Endothelial cell (in vitro differentiated cells): ENCODE results near the gene PPP2R2B. TPM values are rescaled to one million over a fixed set of nuclear protein-coding genes. Genes with fewer than 3 reads are reported as not detected.

ENCODE experiments used
- DNase-seq: peaks from one replicate; pipeline ENCODE4 v3.0.0; 2021; ENCODE audit warnings: low spot score
- H3K27ac Mint-ChIP-seq: one replicate; pipeline ENCODE4 v1.8.0; 2021; ENCODE audit warnings: mixed read lengths, inconsistent platforms; ENCODE audit not compliant: unreplicated experiment
- H3K27me3 Mint-ChIP-seq: one replicate; pipeline ENCODE4 v1.8.0; 2021; ENCODE audit warnings: mild to moderate bottlenecking, moderate library complexity, mixed read lengths, inconsistent platforms; ENCODE audit not compliant: unreplicated experiment
- H3K36me3 Mint-ChIP-seq: one replicate; pipeline ENCODE4 v1.8.0; 2021; ENCODE audit warnings: mild to moderate bottlenecking, low read depth, mixed read lengths, inconsistent platforms; ENCODE audit not compliant: unreplicated experiment
- H3K4me1 Mint-ChIP-seq: one replicate; pipeline ENCODE4 v1.8.0; 2021; ENCODE audit warnings: mild to moderate bottlenecking, mixed read lengths, inconsistent platforms; ENCODE audit not compliant: unreplicated experiment
- H3K4me3 Mint-ChIP-seq: one replicate; pipeline ENCODE4 v1.8.0; 2021; ENCODE audit warnings: mild to moderate bottlenecking, mixed read lengths, inconsistent platforms; ENCODE audit not compliant: unreplicated experiment
- H3K9me3 Mint-ChIP-seq: one replicate; pipeline ENCODE4 v1.8.0; 2021; ENCODE audit warnings: mixed read lengths, inconsistent platforms; ENCODE audit not compliant: unreplicated experiment
- CTCF ChIP-seq: fragments of 200-600 bp; sonication (generic); IDR thresholded peaks from one replicate; pipeline ENCODE4 v1.5.0; 2021; ENCODE audit warnings: antibody characterized with exemption; ENCODE audit not compliant: unreplicated experiment
- total RNA-seq: library from RNA; stranded (reverse); fragmentation: NEBNext Ultra II Directional; extraction: Animal tissue kit (Norgen Biotek cat#: 25700); gene quantifications from one replicate; pipeline ENCODE4 v1.2.1, GENCODE V29; 2021; ENCODE audit not compliant: unreplicated experiment

The PPP2R2B gene
- total RNA-seq, 1 donor from 2014 or later = 0.59 TPM

DNA sequence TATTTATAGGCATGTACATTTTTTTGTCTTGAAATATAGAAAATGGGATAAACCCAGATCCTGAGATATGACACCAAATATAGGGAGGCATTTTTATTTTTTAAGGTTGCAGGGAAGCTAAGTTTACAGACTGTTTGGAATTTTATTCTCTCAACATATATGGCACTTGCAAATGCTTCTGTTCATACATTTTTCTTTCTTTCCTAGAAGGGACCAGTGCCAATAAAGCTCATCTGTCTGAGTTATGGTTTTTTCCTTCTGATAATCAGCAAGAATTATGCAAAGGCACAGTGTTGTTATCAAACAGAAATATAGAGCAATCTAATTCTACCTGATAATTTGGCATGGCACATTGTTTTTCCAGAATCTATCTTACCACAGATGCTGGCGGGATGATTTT lies 205.7 kb downstream of the PPP2R2B start:
- peaks cover 7% of the 10 kb centered on the region for H3K4me1 Mint-ChIP-seq
- no peak for TF ChIP-seq CTCF
- no peak for DNase-seq
- H3K9me3 Mint-ChIP-seq = no peaks in the 10 kb centered on the region
- H3K27me3 Mint-ChIP-seq = no peaks in the 10 kb centered on the region
- H3K27ac Mint-ChIP-seq = no peak overlapping the region
- H3K4me3 Mint-ChIP-seq = no peak overlapping the region
- no peaks in the 10 kb centered on the region for H3K36me3 Mint-ChIP-seq

GRCh38 chr5:146671561-146672295 lies 206.8 kb downstream of the PPP2R2B start:
- no peak overlapping the region for H3K4me3 Mint-ChIP-seq
- no peak for TF ChIP-seq CTCF
- H3K36me3 Mint-ChIP-seq = no peaks in the 10 kb centered on the region
- peaks cover 4% of the 10 kb centered on the region for H3K4me1 Mint-ChIP-seq
- H3K9me3 Mint-ChIP-seq = no peaks in the 10 kb centered on the region
- no peak overlapping the region for H3K27ac Mint-ChIP-seq
- DNase-seq = no peak
- no peaks in the 10 kb centered on the region for H3K27me3 Mint-ChIP-seq

- Mint-ChIP-seq H3K4me1 (no peaks in the 10 kb centered on the region), H3K4me3 (no peak overlapping the region), H3K27me3 (no peaks in the 10 kb centered on the region), H3K9me3 (no peaks in the 10 kb centered on the region), H3K36me3 (no peaks in the 10 kb centered on the region), H3K27ac (no peak overlapping the region)
- TF ChIP-seq CTCF = no peak
- no peak for DNase-seq
Observed at GRCh38 chr5:146669656-146670055, 208.9 kb downstream of the PPP2R2B start.

DNA sequence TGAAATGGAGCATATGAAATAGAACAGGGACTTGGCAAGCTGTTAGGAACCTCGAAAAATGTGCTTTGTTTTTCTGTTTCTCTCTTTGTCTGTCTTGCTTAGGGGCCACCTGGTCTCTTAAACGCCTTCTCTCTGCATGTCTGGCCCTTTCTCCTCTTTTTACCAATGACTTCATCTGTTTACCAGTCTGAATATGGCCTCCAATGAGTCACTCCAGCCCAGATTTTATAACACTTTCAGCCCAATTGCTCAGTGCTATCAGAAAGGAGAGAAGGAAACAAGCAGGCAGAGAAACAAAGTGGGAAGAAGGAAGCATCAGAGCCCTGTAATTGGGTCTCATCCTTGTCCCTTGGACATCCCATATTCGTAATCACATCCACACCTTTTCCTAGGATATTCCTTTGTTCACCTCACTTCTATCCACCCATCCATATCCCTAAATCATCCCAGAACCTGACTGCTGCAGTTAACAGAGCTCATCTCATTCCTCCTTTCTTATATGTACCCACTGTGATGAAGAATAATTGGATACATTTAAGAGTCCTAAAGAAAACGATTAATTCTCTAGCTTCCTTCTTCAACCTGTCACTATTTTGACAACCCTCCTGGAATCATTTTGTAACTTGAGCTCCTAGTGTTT lies 210.8 kb downstream of the PPP2R2B start:
- Mint-ChIP-seq H3K4me1 (no peaks in the 10 kb centered on the region), H3K9me3 (no peaks in the 10 kb centered on the region), H3K27ac (no peak overlapping the region), H3K36me3 (no peaks in the 10 kb centered on the region), H3K27me3 (no peaks in the 10 kb centered on the region), H3K4me3 (no peak overlapping the region)
- DNase-seq = no peak
- no peak for TF ChIP-seq CTCF

DNA sequence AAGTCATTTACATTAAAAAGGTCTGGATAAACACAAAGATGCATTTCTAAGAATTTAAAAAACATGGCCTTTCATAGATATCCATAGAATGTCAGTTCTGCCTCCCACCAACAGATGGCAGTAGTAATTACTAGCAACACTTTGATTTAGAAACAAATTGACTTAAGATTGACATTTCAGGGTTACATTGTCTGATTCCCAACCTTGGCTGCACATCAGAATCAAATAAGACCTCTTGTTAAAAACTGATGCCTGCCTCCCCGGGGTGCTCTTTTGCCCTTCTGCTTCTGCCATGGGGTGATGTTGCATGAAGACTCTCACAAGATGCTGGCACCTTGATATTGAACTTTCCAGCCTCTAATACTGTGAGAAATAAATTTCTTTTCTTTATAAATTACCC lies 216.3 kb downstream of the PPP2R2B start:
- TF ChIP-seq CTCF = peak; percentile 75
- Mint-ChIP-seq H3K4me3 (no peak overlapping the region), H3K36me3 (no peaks in the 10 kb centered on the region), H3K27ac (no peak overlapping the region), H3K9me3 (no peaks in the 10 kb centered on the region), H3K4me1 (no peaks in the 10 kb centered on the region), H3K27me3 (no peaks in the 10 kb centered on the region)
- no peak for DNase-seq
